HCT116 (cell line): ENCODE results near the gene ZP1.

Source experiments
- CEBPB ChIP-seq: IDR thresholded peaks from 2 replicates; pipeline ENCODE4 v1.6.1; 2012; ENCODE audit warnings: low read depth
- EGR1 ChIP-seq: IDR thresholded peaks from 2 replicates; pipeline ENCODE4 v1.6.1; 2012; ENCODE audit warnings: low read depth
- POLR2AphosphoS5 ChIP-seq: IDR thresholded peaks from 2 replicates; pipeline ENCODE4 v1.6.1; 2011; ENCODE audit warnings: mild to moderate bottlenecking, low read depth, low read length, moderate library complexity
- SIN3A ChIP-seq: IDR thresholded peaks from 2 replicates; pipeline ENCODE4 v1.6.1; 2012; ENCODE audit warnings: low read depth
- SP1 ChIP-seq: IDR thresholded peaks from 2 replicates; pipeline ENCODE4 v1.6.1; 2012; ENCODE audit warnings: low read depth
- TCF7L2 ChIP-seq: IDR thresholded peaks from 2 replicates; pipeline ENCODE4 v1.7.0; 2011; ENCODE audit warnings: borderline replicate concordance, inconsistent platforms; ENCODE audit not compliant: insufficient read depth, insufficient read length; ENCODE audit errors: extremely low read depth
- YY1 ChIP-seq: IDR thresholded peaks from 2 replicates; pipeline ENCODE4 v1.6.1; 2011; ENCODE audit warnings: low read length, low read depth, moderate library complexity, mild to moderate bottlenecking; ENCODE audit not compliant: insufficient replicate concordance; ENCODE audit errors: extremely low read depth
- TF ChIP-seq, protein P1 (sequence below), 3 experiments: fragments of 200-600 bp in 1 of 3; sonication (generic) in 1 of 3; IDR thresholded peaks in 2 of 3; conservative IDR thresholded peaks in 1 of 3; 2 replicates each; pipeline ENCODE4 v1.5.1; 2012 to 2017; ENCODE audit warnings: low read depth in 2 of 3, low read length in 2 of 3, antibody characterized with exemption in 1 of 3, borderline replicate concordance in 1 of 3, control low read depth in 1 of 3, mild to moderate bottlenecking in 1 of 3, mixed read lengths in 1 of 3, mixed run types in 1 of 3, moderate library complexity in 1 of 3; ENCODE audit not compliant: insufficient read depth in 1 of 3

DNA sequence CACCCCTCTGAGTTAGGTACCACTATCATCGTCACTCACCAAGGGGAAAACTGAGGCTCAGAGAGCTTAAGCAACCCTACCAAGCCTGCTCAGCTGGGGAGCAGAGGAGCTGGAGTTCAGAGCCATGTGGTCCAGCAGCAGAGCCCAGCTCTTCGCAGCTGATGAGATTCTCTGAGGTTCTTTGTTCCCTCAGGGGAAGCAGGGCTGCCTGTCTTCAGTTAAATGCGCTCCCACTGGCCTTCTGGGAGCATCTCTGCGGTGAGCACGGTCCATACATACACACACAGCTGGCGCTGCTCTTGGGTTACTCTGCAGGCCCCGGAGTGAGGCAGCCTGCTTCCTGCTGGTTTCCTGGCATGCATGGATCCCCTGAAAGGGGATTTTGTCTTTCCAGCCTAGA is 6.4 kb upstream of the ZP1 start:
- TF ChIP-seq POLR2AphosphoS5 (no peak), SP1 (no peak), CEBPB (no peak), EGR1 (no peak), TCF7L2 (no peak), YY1 (no peak), SIN3A (no peak)
- TF ChIP-seq, protein P1, sequence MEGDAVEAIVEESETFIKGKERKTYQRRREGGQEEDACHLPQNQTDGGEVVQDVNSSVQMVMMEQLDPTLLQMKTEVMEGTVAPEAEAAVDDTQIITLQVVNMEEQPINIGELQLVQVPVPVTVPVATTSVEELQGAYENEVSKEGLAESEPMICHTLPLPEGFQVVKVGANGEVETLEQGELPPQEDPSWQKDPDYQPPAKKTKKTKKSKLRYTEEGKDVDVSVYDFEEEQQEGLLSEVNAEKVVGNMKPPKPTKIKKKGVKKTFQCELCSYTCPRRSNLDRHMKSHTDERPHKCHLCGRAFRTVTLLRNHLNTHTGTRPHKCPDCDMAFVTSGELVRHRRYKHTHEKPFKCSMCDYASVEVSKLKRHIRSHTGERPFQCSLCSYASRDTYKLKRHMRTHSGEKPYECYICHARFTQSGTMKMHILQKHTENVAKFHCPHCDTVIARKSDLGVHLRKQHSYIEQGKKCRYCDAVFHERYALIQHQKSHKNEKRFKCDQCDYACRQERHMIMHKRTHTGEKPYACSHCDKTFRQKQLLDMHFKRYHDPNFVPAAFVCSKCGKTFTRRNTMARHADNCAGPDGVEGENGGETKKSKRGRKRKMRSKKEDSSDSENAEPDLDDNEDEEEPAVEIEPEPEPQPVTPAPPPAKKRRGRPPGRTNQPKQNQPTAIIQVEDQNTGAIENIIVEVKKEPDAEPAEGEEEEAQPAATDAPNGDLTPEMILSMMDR (IDR thresholded peaks at IDR 0.05 in 2 of 3, conservative IDR thresholded peaks at IDR 0.05 in 1 of 3; ENCODE audit: borderline replicate concordance in 1 of 3, insufficient read depth in 1 of 3, low read depth in 2 of 3, low read length in 2 of 3): no peak
